Suprapubic skin (tissue), 4 donors: ENCODE data around the gene RHOB.

Source experiments
- CTCF ChIP-seq, 2 donors: fragments of 200-600 bp in 1 of 2; fragments of 450-650 bp in 1 of 2; sonication (generic) in 1 of 2; IDR thresholded peaks; one replicate each; pipeline ENCODE4 v1.5.1; 2016 to 2019; ENCODE audit warnings: antibody characterized with exemption in 2 of 2, mild to moderate bottlenecking in 1 of 2, moderate library complexity in 1 of 2
- EP300 ChIP-seq: sonication (generic); formaldehyde crosslinking; IDR thresholded peaks from one replicate; pipeline ENCODE4 v1.6.1; 2017; ENCODE audit warnings: antibody characterized with exemption
- POLR2AphosphoS5 ChIP-seq, 3 donors: sonication (generic); formaldehyde crosslinking; IDR thresholded peaks; one replicate each; pipeline ENCODE4 v1.6.1; 2017; ENCODE audit warnings: antibody characterized with exemption in 3 of 3

GRCh38 chr2:20419752-20420151 is 27.1 kb upstream of the RHOB start:
- TF ChIP-seq CTCF (IDR thresholded peaks at IDR 0.05) = no peak
- TF ChIP-seq POLR2AphosphoS5 (IDR thresholded peaks at IDR 0.05) = no peak
- TF ChIP-seq EP300 = no peak
